ENCODE measurements around the gene GPR62. TPM values are rescaled to one million over a fixed set of nuclear protein-coding genes. Genes with fewer than 3 reads are reported as not detected.

GPR62 gene
- total and polyA plus RNA-seq, 2 of the 8 experiments (the other 6 are each of a cell fraction or from before 2014, with no cell fraction given): 0.22 to 0.29 TPM

DNA sequence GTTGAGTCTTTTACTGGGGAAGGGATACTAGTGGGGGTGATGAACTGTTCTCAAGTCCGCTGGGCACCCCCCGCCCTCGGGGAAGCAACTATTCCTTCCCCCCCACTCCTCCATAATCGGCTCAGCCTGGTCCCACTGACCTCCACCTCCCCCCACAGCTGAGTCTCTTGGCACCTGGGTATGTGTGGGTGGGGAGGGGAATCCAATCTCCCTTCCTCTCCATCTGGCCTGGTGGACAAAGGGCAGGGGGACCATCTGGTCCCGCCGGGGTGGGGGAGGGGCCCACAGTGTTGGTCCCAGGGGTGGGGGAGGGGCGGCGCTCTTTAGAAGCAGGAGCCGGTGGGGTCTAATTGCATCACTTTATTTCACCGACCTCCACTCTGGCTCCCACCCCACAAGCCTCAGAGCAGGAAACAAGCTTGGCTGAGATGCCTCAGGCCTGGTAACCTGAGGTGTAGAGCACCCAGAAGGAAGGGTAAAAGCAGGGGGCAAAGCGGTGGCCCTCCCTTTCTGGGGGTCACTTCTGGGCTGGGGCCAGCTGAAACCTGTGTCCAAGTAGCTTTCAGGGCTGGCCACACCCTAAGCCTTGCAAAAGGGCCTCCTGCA, 13.1 kb downstream of the GPR62 start:
- Histone ChIP-seq H3K27ac (ENCODE audit: low read depth, low read length) (peak overlapping the region; percentile 54), H3K18ac (ENCODE audit: extremely low read depth, low read length) (peak overlapping the region; percentile 98), H3K4ac (replicated peaks; ENCODE audit: insufficient read length, low read depth, low read length) (peak overlapping the region; percentile 99), H4K91ac (replicated peaks; ENCODE audit: insufficient read length, low read length) (peak overlapping the region; percentile 99), H2AK5ac (ENCODE audit: low read depth, low read length) (peak overlapping the region; percentile 61; the same call in 1 of the 2 replicates), H3K23me2 (ENCODE audit: low read depth, low read length) (peaks cover 9% of the 10 kb centered on the region; the same call in 1 of the 2 replicates), H2BK5ac (ENCODE audit: low read depth, low read length) (peak overlapping the region; percentile 49), H3K23ac (ENCODE audit: insufficient read length) (peak overlapping the region; percentile 32), H2AFZ (ENCODE audit: low read length) (no peak overlapping the region), H2BK20ac (ENCODE audit: low read length) (peak overlapping the region; percentile 24; the same call in 1 of the 2 replicates), H2BK120ac (replicated peaks; ENCODE audit: low read depth, low read length) (peak overlapping the region; percentile 66), H3K4me2 (ENCODE audit: insufficient read depth in 1 of 2, low read depth in 2 of 2, low read length in 2 of 2) (peak overlapping the region; percentile 85 to 90), H4K20me1 (replicated peaks in 1 of 2; ENCODE audit: control insufficient read depth in 1 of 2, insufficient read depth in 2 of 2, low read length in 2 of 2) (peaks cover 0 to 5% of the 10 kb centered on the region in 2 experiments), H3K4me1 (replicated peaks in 1 of 4; ENCODE audit: control insufficient read depth in 3 of 4, insufficient read depth in 4 of 4, low read length in 3 of 4) (peaks cover 12 to 42% (median 33%) of the 10 kb centered on the region in 4 experiments), H3K9ac (replicated peaks in 1 of 4; ENCODE audit: extremely low read depth in 1 of 4, low read depth in 3 of 4, low read length in 3 of 4) (peak overlapping the region; percentile 34 to 86 (median 84)), H3K14ac (ENCODE audit: insufficient read length) (no peak overlapping the region), H3K4me3 (ENCODE audit: extremely low read depth in 1 of 4, insufficient read depth in 2 of 4, low read depth in 3 of 4, low read length in 4 of 4) (peak overlapping the region; percentile 57 to 90 (median 73)), H3K79me1 (ENCODE audit: low read depth, low read length) (no peaks in the 10 kb centered on the region), H4K5ac (ENCODE audit: insufficient read length, low read depth, low read length) (peak overlapping the region; percentile 91), H3K36me3 (ENCODE audit: control insufficient read depth in 2 of 4, insufficient read depth in 4 of 4, low read length in 3 of 4) (no peaks in the 10 kb centered on the region), H3K56ac (replicated peaks; ENCODE audit: insufficient read length, low read depth, low read length) (peak overlapping the region; percentile 73), H3K9me3 (ENCODE audit: insufficient read depth in 2 of 2, low read depth in 1 of 2, low read length in 1 of 2) (no peaks in the 10 kb centered on the region; a peak in 1 of 4 replicates), H4K8ac (ENCODE audit: extremely low read depth, insufficient read depth, low read length) (peak overlapping the region; percentile 96; the same call in 1 of the 2 replicates), H3K27me3 (replicated peaks in 1 of 4; ENCODE audit: control insufficient read depth in 3 of 4, extremely low read depth in 1 of 4, insufficient read depth in 3 of 4, low read length in 3 of 4) (peaks cover 0 to 9% (median 2%) of the 10 kb centered on the region in 4 experiments; a peak in 5 of 7 replicates), H2BK15ac (ENCODE audit: low read length) (no peak overlapping the region; the same call in 1 of the 2 replicates), H3K79me2 (ENCODE audit: control insufficient read depth in 1 of 2, insufficient read depth in 2 of 2, low read length in 2 of 2) (no peaks in the 10 kb centered on the region), H2BK12ac (ENCODE audit: low read depth, low read length) (peak overlapping the region; percentile 95)
- POLR2A ChIA-PET (ENCODE audit: partially characterized antibody): interaction anchor here (0.6 to 29.3 kb wide), 18 partner anchors 9 to 1603 kb away, joined by 3 to 923 read pairs (median 4); partner anchors contain the start of genes ABHD14A, ABHD14B, ACY1 and DCAF1
- CTCF ChIA-PET (ENCODE audit: partially characterized antibody): interaction anchor here (0.8 to 10.5 kb wide), 8 partner anchors 11 to 177 kb away, joined by 3 to 66 read pairs (median 6); partner anchors contain the start of genes ACY1, GPR62, PARP3 and RRP9
- DNase-seq (ENCODE audit: low read depth in 1 of 2, low spot score in 2 of 2) (no peak), FAIRE-seq (no peak)
- WGBS, 2 experiments (ENCODE audit: extremely low coverage in 1 of 2, insufficient coverage in 1 of 2, insufficient read length in 1 of 2, insufficient replicate concordance in 2 of 2, low coverage in 1 of 2, low lambda C conversion rate in 2 of 2, missing lambda C conversion rate in 1 of 2): 8% methylated on average over 5 of the region's 11 CpGs; no CpG with 5 or more reads in 1 of the 2 experiments
- TF ChIP-seq TCF12 (IDR thresholded peaks at IDR 0.05; ENCODE audit: low read depth, low read length) (peak; percentile 90; the same call in 1 of the 2 replicates), RBBP5 (IDR thresholded peaks at IDR 0.05; ENCODE audit: borderline replicate concordance, low read depth, low read length) (peak; percentile 84), JUND (IDR thresholded peaks at IDR 0.05; ENCODE audit: low read length) (no peak), POLR2AphosphoS5 (IDR thresholded peaks at IDR 0.05; ENCODE audit: low read depth, low read length) (peak; percentile 68; the same call in 1 of the 2 replicates), POU5F1 (IDR thresholded peaks at IDR 0.05; ENCODE audit: low read depth, low read length) (no peak), SIN3A (conservative IDR thresholded peaks at IDR 0.05 in 1 of 2, IDR thresholded peaks at IDR 0.05 in 1 of 2; ENCODE audit: low read depth in 1 of 2, low read length in 2 of 2) (peak in 1 of 2 experiments; percentile 47; a peak in 1 of 4 replicates), CEBPB (IDR thresholded peaks at IDR 0.05; ENCODE audit: low read depth, low read length) (peak; percentile 76), TBP (IDR thresholded peaks at IDR 0.05; ENCODE audit: low read depth, low read length) (no peak; the same call in 1 of the 2 replicates), TAF7 (optimal IDR thresholded peaks at IDR 0.05; ENCODE audit: borderline replicate concordance, low read depth, low read length) (no peak), MAFK (IDR thresholded peaks at IDR 0.05; ENCODE audit: low read depth, low read length) (no peak)
- TF ChIP-seq, protein P1, sequence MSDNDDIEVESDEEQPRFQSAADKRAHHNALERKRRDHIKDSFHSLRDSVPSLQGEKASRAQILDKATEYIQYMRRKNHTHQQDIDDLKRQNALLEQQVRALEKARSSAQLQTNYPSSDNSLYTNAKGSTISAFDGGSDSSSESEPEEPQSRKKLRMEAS (IDR thresholded peaks at IDR 0.05): peak; percentile 50; the same call in 1 of the 2 replicates

Data from H1 (cell line).